HepG2 (cell line): ENCODE results near the gene CRIM1. TPM values are rescaled to one million over a fixed set of nuclear protein-coding genes. Genes with fewer than 3 reads are reported as not detected.
A peak's percentile ranks its signal among the peaks of the same experiment; 100 is the strongest.

Source experiments
- ATF7 ChIP-seq, 2 experiments: fragments of 450-650 bp in 1 of 2; sonication (generic) in 1 of 2; formaldehyde crosslinking in 1 of 2; IDR thresholded peaks; 2 replicates each; pipeline versions ENCODE4 v1.4.0 to v1.6.1; 2016 to 2020; ENCODE audit warnings: antibody characterized with exemption in 1 of 2, mild to moderate bottlenecking in 1 of 2, missing genetic modification reagents in 1 of 2
- FOXJ3 ChIP-seq: sonication (generic); formaldehyde crosslinking; IDR thresholded peaks from 2 replicates; pipeline ENCODE4 v1.4.0; 2020; ENCODE audit warnings: missing genetic modification reagents, mild to moderate bottlenecking, borderline replicate concordance
- KAT7 ChIP-seq: IDR thresholded peaks from 2 replicates; pipeline ENCODE4 v1.6.1; 2018; ENCODE audit warnings: borderline replicate concordance, missing compliant biosample characterization
- KLF11 ChIP-seq: IDR thresholded peaks from 2 replicates; pipeline ENCODE4 v1.6.1; 2016; ENCODE audit warnings: missing compliant biosample characterization
- KMT2A ChIP-seq: sonication (generic); formaldehyde crosslinking; IDR thresholded peaks from 2 replicates; pipeline ENCODE4 v1.4.0; 2020; ENCODE audit warnings: missing genetic modification reagents
- MEF2D ChIP-seq: sonication (generic); formaldehyde crosslinking; IDR thresholded peaks from 2 replicates; pipeline ENCODE4 v1.5.1; 2020; ENCODE audit warnings: mild to moderate bottlenecking, missing genetic modification reagents
- MTA3 ChIP-seq: sonication (generic); formaldehyde crosslinking; IDR thresholded peaks from 2 replicates; pipeline ENCODE4 v1.4.0; 2020; ENCODE audit warnings: missing genetic modification reagents
- NCOR1 ChIP-seq: fragments of 200-600 bp; sonication (generic); IDR thresholded peaks from 2 replicates; pipeline ENCODE4 v1.7.0; 2017; ENCODE audit warnings: antibody characterized with exemption, low read length, borderline replicate concordance
- NFYC ChIP-seq: IDR thresholded peaks from 2 replicates; pipeline ENCODE4 v1.6.1; 2016; ENCODE audit warnings: missing genetic modification reagents, missing compliant biosample characterization
- SMAD9 ChIP-seq: sonication (generic); formaldehyde crosslinking; IDR thresholded peaks from 2 replicates; pipeline ENCODE4 v1.5.1; 2020; ENCODE audit warnings: mild to moderate bottlenecking, missing genetic modification reagents
- SRSF4 ChIP-seq: fragments of 200-400 bp; formaldehyde crosslinking; IDR thresholded peaks from one replicate; pipeline ENCODE4 v1.6.1; 2018; ENCODE audit warnings: mild to moderate bottlenecking, low read depth, low read length, moderate library complexity; ENCODE audit not compliant: poor library complexity, severe bottlenecking
- TAF15 ChIP-seq: fragments of 200-400 bp; formaldehyde crosslinking; IDR thresholded peaks from one replicate; pipeline ENCODE4 v1.6.1; 2018; ENCODE audit warnings: mild to moderate bottlenecking, low read depth, low read length; ENCODE audit not compliant: poor library complexity, severe bottlenecking
- ZBTB42 ChIP-seq: sonication (generic); formaldehyde crosslinking; IDR thresholded peaks from 2 replicates; pipeline ENCODE4 v1.5.0; 2020; ENCODE audit warnings: mild to moderate bottlenecking, missing genetic modification reagents
- ZEB1 ChIP-seq: IDR thresholded peaks from 2 replicates; pipeline ENCODE4 v1.6.1; 2012; ENCODE audit warnings: mild to moderate bottlenecking, low read depth, inconsistent platforms; ENCODE audit not compliant: insufficient replicate concordance
- ZFYVE20 ChIP-seq: sonication (generic); formaldehyde crosslinking; IDR thresholded peaks from 2 replicates; pipeline ENCODE4 v1.8.0; 2023; ENCODE audit warnings: low read depth, mild to moderate bottlenecking, moderate library complexity, missing genetic modification reagents, borderline replicate concordance
- ZMYM4 ChIP-seq: sonication (generic); formaldehyde crosslinking; IDR thresholded peaks from 2 replicates; pipeline ENCODE4 v1.8.1; 2023; ENCODE audit warnings: mild to moderate bottlenecking, missing genetic modification reagents
- ZNF10 ChIP-seq: sonication (generic); formaldehyde crosslinking; IDR thresholded peaks from 2 replicates; pipeline ENCODE4 v1.4.0; 2020; ENCODE audit warnings: mild to moderate bottlenecking, low read depth, missing genetic modification reagents, borderline replicate concordance
- ZNF256 ChIP-seq: sonication (generic); formaldehyde crosslinking; conservative IDR thresholded peaks from 2 replicates; pipeline ENCODE4 v1.4.0; 2020; ENCODE audit warnings: missing genetic modification reagents
- ZNF44 ChIP-seq: sonication (generic); formaldehyde crosslinking; IDR thresholded peaks from 2 replicates; pipeline ENCODE4 v1.5.1; 2020; ENCODE audit warnings: mild to moderate bottlenecking, missing genetic modification reagents
- ZNF572 ChIP-seq: sonication (generic); formaldehyde crosslinking; IDR thresholded peaks from 2 replicates; pipeline ENCODE4 v1.5.1; 2020; ENCODE audit warnings: mild to moderate bottlenecking, missing genetic modification reagents
- ZNF660 ChIP-seq: sonication (generic); formaldehyde crosslinking; IDR thresholded peaks from 2 replicates; pipeline ENCODE4 v1.5.1; 2020; ENCODE audit warnings: mild to moderate bottlenecking, low read depth, missing genetic modification reagents, borderline replicate concordance
- ZNF670 ChIP-seq: sonication (generic); formaldehyde crosslinking; IDR thresholded peaks from 2 replicates; pipeline ENCODE4 v1.8.0; 2022; ENCODE audit warnings: mild to moderate bottlenecking, missing genetic modification reagents, borderline replicate concordance
- ZNF773 ChIP-seq: sonication (generic); formaldehyde crosslinking; IDR thresholded peaks from 2 replicates; pipeline ENCODE4 v1.4.0; 2020; ENCODE audit warnings: missing genetic modification reagents, borderline replicate concordance
- polyA plus RNA-seq, 8 experiments: library from polyadenylated mRNA; depleted of rRNA in 3 of 8; stranded (reverse) in 7 of 8; unstranded in 1 of 8; fragments of >200 nt; fragmentation: Illumina TruSeq in 4 of 8; extraction: Trizol in 4 of 8; gene quantifications; 2 replicates each; pipeline versions ENCODE4 v1.2.1 to v1.2.3, GENCODE V29; 2011 to 2016; ENCODE audit warnings: low read depth in 4 of 8, missing spikeins in 1 of 8, mixed read lengths in 1 of 8; ENCODE audit not compliant: insufficient read depth in 1 of 8
- total RNA-seq, 5 experiments: library from RNA; depleted of rRNA; stranded (reverse); fragments of >200 nt; fragmentation: Illumina TruSeq; extraction: Trizol; gene quantifications; 2 replicates each; pipeline ENCODE4 v1.2.3, GENCODE V29; 2016; ENCODE audit warnings: low read depth in 1 of 5
- TF ChIP-seq, protein P1 (sequence below): sonication (generic); formaldehyde crosslinking; IDR thresholded peaks from 2 replicates; pipeline ENCODE4 v1.4.0; 2020; ENCODE audit warnings: missing genetic modification reagents, borderline replicate concordance
- TF ChIP-seq, protein P2 (sequence below): IDR thresholded peaks from 2 replicates; pipeline ENCODE4 v1.6.1; 2016; ENCODE audit warnings: missing compliant biosample characterization, missing genetic modification reagents, borderline replicate concordance
- TF ChIP-seq, protein P3 (sequence below): sonication (generic); formaldehyde crosslinking; conservative IDR thresholded peaks from 2 replicates; pipeline ENCODE4 v1.4.0; 2020; ENCODE audit warnings: missing genetic modification reagents

The CRIM1 gene
- total and polyA plus RNA-seq, 2 of the 13 experiments (the other 11 are each of a cell fraction or from before 2014, with no cell fraction given), result 39.1 to 69.9 TPM

DNA sequence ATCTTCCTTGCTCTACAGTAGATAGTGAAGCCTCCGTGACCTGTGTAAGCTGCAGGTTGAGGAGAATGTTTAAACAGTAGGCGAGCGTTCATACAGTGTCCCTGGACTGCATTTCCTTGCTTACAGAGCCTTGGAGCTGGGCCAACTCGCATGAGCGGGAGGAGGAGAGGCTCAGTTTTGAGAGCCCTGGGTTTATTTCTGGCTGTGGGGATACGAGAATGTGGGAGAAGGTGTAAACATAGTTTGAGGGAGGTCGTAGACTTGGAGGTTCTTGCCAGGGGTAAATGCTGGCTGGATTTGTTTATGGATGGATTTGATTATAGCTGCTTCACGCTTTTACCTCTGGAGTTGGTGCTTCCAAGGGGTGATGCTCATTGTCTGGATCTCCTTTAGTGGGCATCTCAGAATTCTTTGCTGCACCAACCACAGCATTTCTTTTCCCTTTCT is 20.8 kb downstream of the CRIM1 start (continued):
- TF ChIP-seq, protein P1, sequence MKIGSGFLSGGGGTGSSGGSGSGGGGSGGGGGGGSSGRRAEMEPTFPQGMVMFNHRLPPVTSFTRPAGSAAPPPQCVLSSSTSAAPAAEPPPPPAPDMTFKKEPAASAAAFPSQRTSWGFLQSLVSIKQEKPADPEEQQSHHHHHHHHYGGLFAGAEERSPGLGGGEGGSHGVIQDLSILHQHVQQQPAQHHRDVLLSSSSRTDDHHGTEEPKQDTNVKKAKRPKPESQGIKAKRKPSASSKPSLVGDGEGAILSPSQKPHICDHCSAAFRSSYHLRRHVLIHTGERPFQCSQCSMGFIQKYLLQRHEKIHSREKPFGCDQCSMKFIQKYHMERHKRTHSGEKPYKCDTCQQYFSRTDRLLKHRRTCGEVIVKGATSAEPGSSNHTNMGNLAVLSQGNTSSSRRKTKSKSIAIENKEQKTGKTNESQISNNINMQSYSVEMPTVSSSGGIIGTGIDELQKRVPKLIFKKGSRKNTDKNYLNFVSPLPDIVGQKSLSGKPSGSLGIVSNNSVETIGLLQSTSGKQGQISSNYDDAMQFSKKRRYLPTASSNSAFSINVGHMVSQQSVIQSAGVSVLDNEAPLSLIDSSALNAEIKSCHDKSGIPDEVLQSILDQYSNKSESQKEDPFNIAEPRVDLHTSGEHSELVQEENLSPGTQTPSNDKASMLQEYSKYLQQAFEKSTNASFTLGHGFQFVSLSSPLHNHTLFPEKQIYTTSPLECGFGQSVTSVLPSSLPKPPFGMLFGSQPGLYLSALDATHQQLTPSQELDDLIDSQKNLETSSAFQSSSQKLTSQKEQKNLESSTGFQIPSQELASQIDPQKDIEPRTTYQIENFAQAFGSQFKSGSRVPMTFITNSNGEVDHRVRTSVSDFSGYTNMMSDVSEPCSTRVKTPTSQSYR, result no peak
- TF ChIP-seq MTA3 (CRISPR knock-in tag) (no peak), ZNF256 (CRISPR knock-in tag) (no peak), ZNF572 (CRISPR knock-in tag) (no peak), ZMYM4 (CRISPR knock-in tag) (peak; percentile 35; the same call in 1 of the 2 replicates), TAF15 (no peak), ZNF773 (no peak), MEF2D (CRISPR knock-in tag) (0 out of 2 replicates have a peak, but pooled peaks have one; percentile 33), ATF7 (IDR thresholded peaks at IDR 0.05) (no peak), ATF7 (CRISPR knock-in tag; IDR thresholded peaks at IDR 0.05) (no peak), NCOR1 (0 out of 2 replicates have a peak, but pooled peaks have one; percentile 20), ZBTB42 (CRISPR knock-in tag) (no peak), SMAD9 (CRISPR knock-in tag) (no peak), NFYC (CRISPR knock-in tag) (no peak), ZFYVE20 (no peak), ZNF670 (CRISPR knock-in tag) (no peak), KMT2A (peak; percentile 96), KAT7 (CRISPR knock-in tag) (no peak), ZNF660 (CRISPR knock-in tag) (no peak), ZEB1 (no peak), ZNF44 (CRISPR knock-in tag) (no peak), ZNF10 (no peak), SRSF4 (no peak), KLF11 (no peak), FOXJ3 (no peak)
- TF ChIP-seq, protein P2, sequence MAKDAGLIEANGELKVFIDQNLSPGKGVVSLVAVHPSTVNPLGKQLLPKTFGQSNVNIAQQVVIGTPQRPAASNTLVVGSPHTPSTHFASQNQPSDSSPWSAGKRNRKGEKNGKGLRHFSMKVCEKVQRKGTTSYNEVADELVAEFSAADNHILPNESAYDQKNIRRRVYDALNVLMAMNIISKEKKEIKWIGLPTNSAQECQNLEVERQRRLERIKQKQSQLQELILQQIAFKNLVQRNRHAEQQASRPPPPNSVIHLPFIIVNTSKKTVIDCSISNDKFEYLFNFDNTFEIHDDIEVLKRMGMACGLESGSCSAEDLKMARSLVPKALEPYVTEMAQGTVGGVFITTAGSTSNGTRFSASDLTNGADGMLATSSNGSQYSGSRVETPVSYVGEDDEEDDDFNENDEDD, result peak; percentile 36; the same call in 1 of the 2 replicates
- TF ChIP-seq, protein P3, sequence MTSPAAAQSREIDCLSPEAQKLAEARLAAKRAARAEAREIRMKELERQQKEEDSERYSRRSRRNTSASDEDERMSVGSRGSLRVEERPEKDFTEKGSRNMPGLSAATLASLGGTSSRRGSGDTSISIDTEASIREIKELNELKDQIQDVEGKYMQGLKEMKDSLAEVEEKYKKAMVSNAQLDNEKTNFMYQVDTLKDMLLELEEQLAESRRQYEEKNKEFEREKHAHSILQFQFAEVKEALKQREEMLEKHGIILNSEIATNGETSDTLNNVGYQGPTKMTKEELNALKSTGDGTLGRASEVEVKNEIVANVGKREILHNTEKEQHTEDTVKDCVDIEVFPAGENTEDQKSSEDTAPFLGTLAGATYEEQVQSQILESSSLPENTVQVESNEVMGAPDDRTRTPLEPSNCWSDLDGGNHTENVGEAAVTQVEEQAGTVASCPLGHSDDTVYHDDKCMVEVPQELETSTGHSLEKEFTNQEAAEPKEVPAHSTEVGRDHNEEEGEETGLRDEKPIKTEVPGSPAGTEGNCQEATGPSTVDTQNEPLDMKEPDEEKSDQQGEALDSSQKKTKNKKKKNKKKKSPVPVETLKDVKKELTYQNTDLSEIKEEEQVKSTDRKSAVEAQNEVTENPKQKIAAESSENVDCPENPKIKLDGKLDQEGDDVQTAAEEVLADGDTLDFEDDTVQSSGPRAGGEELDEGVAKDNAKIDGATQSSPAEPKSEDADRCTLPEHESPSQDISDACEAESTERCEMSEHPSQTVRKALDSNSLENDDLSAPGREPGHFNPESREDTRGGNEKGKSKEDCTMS (CRISPR knock-in tag), result no peak
